ENCODE data around the gene AICDA.
"Not testable (repeated sequence)": the region's sequence is repeated elsewhere in the genome, so short reads cannot be mapped to it uniquely, and the experiment has no call there.

AICDA gene

GRCh38 chr12:8638951-8639350, 26.3 kb upstream of the AICDA start:
- TF ChIP-seq, protein P1, sequence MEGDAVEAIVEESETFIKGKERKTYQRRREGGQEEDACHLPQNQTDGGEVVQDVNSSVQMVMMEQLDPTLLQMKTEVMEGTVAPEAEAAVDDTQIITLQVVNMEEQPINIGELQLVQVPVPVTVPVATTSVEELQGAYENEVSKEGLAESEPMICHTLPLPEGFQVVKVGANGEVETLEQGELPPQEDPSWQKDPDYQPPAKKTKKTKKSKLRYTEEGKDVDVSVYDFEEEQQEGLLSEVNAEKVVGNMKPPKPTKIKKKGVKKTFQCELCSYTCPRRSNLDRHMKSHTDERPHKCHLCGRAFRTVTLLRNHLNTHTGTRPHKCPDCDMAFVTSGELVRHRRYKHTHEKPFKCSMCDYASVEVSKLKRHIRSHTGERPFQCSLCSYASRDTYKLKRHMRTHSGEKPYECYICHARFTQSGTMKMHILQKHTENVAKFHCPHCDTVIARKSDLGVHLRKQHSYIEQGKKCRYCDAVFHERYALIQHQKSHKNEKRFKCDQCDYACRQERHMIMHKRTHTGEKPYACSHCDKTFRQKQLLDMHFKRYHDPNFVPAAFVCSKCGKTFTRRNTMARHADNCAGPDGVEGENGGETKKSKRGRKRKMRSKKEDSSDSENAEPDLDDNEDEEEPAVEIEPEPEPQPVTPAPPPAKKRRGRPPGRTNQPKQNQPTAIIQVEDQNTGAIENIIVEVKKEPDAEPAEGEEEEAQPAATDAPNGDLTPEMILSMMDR (IDR thresholded peaks at IDR 0.05): no peak

GRCh38 chr12:8637666-8638065, 25.0 kb upstream of the AICDA start:
- Histone ChIP-seq H3K27me3 (no peaks in the 10 kb centered on the region), H3K4me1 (ENCODE audit: control insufficient read depth in 1 of 2, insufficient read depth in 1 of 2, low read depth in 1 of 2, low read length in 1 of 2) (no peaks in the 10 kb centered on the region), H3K4me3 (ENCODE audit: low read depth in 1 of 2, low read length in 1 of 2) (no peak overlapping the region), H3K36me3 (no peaks in the 10 kb centered on the region), H3K27ac (no peak overlapping the region), H3K9me3 (no peaks in the 10 kb centered on the region)
- TF ChIP-seq, protein P1 (IDR thresholded peaks at IDR 0.05): no peak

More at GRCh38 chr12:8638951-8639350, 26.3 kb upstream of the AICDA start:
- no peak overlapping the region for H3K27ac ChIP-seq
- H3K4me3 ChIP-seq (ENCODE audit: low read depth in 1 of 2, low read length in 1 of 2): no peak overlapping the region
- H3K9me3 ChIP-seq: no peaks in the 10 kb centered on the region
- H3K27me3 ChIP-seq: no peaks in the 10 kb centered on the region
- H3K36me3 ChIP-seq: no peaks in the 10 kb centered on the region
- H3K4me1 ChIP-seq (ENCODE audit: control insufficient read depth in 1 of 2, insufficient read depth in 1 of 2, low read depth in 1 of 2, low read length in 1 of 2): no peaks in the 10 kb centered on the region

DNA sequence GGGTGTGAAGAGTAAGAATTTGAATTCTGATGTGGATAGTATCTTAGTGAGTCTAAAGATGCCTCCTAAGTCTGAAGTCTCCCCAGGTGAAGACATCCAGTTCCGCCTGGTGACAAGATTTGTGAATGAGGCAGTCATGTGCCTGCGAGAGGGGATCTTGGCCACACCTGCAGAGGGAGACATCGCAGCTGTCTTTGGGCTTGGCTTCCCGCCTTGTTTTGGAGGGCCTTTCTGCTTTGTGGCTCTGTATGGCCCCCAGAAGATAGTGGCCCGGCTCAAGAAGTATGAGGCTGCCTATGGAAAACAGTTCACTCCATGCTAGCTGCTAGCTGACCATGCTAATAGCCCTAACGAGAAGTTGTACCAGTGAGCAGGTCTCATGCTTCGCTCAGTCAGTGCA, 24.6 kb upstream of the AICDA start:
- Histone ChIP-seq H3K27ac (no peak overlapping the region), H3K4me1 (ENCODE audit: control insufficient read depth in 1 of 2, insufficient read depth in 1 of 2, low read depth in 1 of 2, low read length in 1 of 2) (no peaks in the 10 kb centered on the region), H3K27me3 (no peaks in the 10 kb centered on the region), H3K9me3 (no peaks in the 10 kb centered on the region), H3K36me3 (no peaks in the 10 kb centered on the region), H3K4me3 (ENCODE audit: low read depth in 1 of 2, low read length in 1 of 2) (no peak overlapping the region)
- TF ChIP-seq, protein P1 (IDR thresholded peaks at IDR 0.05): no peak

DNA sequence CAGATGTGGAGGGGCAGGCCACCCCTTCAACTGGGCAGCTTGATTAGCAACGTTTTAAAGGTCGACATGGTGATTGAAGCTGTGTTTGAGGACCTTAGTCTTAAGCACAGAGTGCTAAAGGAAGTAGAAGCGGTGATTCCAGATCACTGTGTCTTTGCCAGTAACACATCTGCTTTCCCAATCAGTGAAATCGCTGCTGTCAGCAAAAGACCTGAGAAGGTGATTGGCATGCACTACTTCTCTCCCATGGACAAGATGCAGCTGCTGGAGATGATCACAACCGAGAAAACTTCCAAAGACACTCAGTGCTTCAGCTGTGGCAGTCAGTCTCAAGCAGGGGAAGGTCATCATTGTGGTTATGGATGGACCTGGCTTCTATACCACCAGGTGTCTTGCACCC, 23.9 kb upstream of the AICDA start:
- H3K27ac ChIP-seq: no peak overlapping the region
- no peaks in the 10 kb centered on the region for H3K36me3 ChIP-seq
- H3K9me3 ChIP-seq: no peaks in the 10 kb centered on the region
- no peaks in the 10 kb centered on the region for H3K4me1 ChIP-seq (ENCODE audit: control insufficient read depth in 1 of 2, insufficient read depth in 1 of 2, low read depth in 1 of 2, low read length in 1 of 2)
- H3K4me3 ChIP-seq (ENCODE audit: low read depth in 1 of 2, low read length in 1 of 2): no peak overlapping the region
- TF ChIP-seq, protein P1 (IDR thresholded peaks at IDR 0.05): no peak
- H3K27me3 ChIP-seq: no peaks in the 10 kb centered on the region

GRCh38 chr12:8636007-8636346, 23.3 kb upstream of the AICDA start:
- not testable (repeated sequence) for H3K36me3 ChIP-seq; H3K4me1 ChIP-seq (ENCODE audit: control insufficient read depth in 1 of 2, insufficient read depth in 1 of 2, low read depth in 1 of 2, low read length in 1 of 2); H3K27me3 ChIP-seq; H3K9me3 ChIP-seq; H3K4me3 ChIP-seq (ENCODE audit: low read depth in 1 of 2, low read length in 1 of 2); H3K27ac ChIP-seq

DNA sequence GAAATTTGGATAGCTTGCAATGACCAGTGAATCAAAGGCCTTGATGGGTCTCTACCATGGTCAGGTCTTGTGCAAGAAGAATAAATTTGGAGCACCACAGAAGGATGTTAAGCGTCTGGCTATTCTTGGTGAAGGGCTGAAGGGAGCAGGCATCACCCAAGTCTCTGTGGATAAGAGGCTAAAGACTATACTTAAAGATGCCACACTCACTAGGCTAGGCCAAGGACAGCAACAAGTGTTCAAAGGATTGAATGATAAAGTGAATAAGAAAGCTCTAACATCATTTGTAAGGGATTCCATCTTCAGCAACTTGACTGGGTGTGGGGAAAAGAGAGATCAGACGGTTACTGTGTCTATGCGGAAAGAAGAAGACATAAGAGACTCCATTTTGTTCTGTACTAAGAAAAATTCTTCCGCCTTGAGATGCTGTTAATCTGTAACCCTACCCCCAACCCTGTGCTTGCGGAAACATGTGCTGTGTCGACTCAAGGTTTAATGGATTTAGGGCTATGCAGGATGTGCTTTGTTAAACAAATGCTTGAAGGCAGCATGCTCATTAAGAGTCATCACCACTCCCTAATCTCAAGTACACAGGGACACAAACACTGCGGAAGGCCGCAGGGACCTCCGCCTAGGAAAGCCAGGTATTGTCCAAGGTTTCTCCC, 22.8 kb upstream of the AICDA start:
- H3K36me3 ChIP-seq; H3K9me3 ChIP-seq; H3K27me3 ChIP-seq; H3K27ac ChIP-seq; H3K4me3 ChIP-seq (ENCODE audit: low read depth in 1 of 2, low read length in 1 of 2); H3K4me1 ChIP-seq (ENCODE audit: control insufficient read depth in 1 of 2, insufficient read depth in 1 of 2, low read depth in 1 of 2, low read length in 1 of 2): not testable (repeated sequence)

DNA sequence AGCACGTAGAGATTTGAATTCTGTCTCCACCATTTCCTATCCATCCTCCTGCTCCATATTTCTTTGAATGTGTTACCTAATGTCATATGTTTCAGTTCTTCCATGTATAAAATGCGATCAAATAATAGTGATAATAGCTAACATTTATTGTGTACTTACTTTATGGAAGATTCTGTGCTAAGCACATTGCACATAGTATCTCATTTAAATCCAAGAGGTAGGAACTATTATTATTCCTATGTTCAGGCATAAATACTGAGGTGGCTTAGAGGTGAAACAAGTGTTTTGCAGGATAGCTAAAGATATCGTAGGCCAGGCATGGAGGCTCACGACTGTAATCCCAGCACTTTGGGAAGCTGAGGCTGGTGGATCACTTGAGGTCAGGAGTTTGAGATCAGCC, 17.5 kb upstream of the AICDA start:
- TF ChIP-seq, protein P1 (IDR thresholded peaks at IDR 0.05): no peak
- H3K27ac ChIP-seq: no peak overlapping the region

More for the DNA sequence above, 17.5 kb upstream of the AICDA start:
- Histone ChIP-seq H3K27me3 (no peaks in the 10 kb centered on the region), H3K36me3 (no peaks in the 10 kb centered on the region), H3K4me1 (ENCODE audit: control insufficient read depth in 1 of 2, insufficient read depth in 1 of 2, low read depth in 1 of 2, low read length in 1 of 2) (no peaks in the 10 kb centered on the region), H3K4me3 (ENCODE audit: low read depth in 1 of 2, low read length in 1 of 2) (no peak overlapping the region), H3K9me3 (no peaks in the 10 kb centered on the region)

All from neutrophil (primary cell).